ENCODE measurements around the gene HTT.

GRCh38 chr4:3225071-3225850, 150.8 kb downstream of the HTT start:
- TF ChIP-seq CTCF (IDR thresholded peaks at IDR 0.05): no peak
- no peak for TF ChIP-seq POLR2A (IDR thresholded peaks at IDR 0.05)
- no peak for TF ChIP-seq POLR2AphosphoS5 (IDR thresholded peaks at IDR 0.05)
- no peak for TF ChIP-seq EP300 (IDR thresholded peaks at IDR 0.05)

All from suprapubic skin (tissue), 4 donors.